GM18909 (cell line): Measurements from ENCODE around the gene FAM120A.

Experiments
- ATAC-seq: cut with Tn5 transposase; IDR thresholded peaks from one replicate; pipeline ENCODE4 v1.9.1; 2021; ENCODE audit warnings: mild to moderate bottlenecking; ENCODE audit not compliant: unreplicated experiment, poor library complexity

FAM120A gene

DNA sequence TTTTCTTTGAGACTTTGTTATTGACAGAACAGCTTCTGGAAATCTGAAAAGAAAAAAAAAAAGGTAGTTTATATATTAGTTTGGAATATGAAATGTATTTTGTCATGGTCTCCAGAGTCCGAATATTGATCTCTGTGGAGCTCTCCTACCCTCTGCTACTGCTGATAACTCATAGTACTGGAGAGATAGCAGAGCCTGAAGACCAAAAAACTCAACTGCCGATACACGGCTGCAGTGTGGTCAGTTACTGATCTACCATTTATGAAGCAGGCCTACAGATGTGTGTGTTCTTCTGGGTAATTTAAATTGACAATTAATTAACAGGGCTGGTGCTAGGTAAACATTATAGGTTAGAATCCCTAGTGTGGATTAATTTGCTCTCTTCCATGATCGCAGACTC, 3.8 kb upstream of the FAM120A start:
- no peak for ATAC-seq

DNA sequence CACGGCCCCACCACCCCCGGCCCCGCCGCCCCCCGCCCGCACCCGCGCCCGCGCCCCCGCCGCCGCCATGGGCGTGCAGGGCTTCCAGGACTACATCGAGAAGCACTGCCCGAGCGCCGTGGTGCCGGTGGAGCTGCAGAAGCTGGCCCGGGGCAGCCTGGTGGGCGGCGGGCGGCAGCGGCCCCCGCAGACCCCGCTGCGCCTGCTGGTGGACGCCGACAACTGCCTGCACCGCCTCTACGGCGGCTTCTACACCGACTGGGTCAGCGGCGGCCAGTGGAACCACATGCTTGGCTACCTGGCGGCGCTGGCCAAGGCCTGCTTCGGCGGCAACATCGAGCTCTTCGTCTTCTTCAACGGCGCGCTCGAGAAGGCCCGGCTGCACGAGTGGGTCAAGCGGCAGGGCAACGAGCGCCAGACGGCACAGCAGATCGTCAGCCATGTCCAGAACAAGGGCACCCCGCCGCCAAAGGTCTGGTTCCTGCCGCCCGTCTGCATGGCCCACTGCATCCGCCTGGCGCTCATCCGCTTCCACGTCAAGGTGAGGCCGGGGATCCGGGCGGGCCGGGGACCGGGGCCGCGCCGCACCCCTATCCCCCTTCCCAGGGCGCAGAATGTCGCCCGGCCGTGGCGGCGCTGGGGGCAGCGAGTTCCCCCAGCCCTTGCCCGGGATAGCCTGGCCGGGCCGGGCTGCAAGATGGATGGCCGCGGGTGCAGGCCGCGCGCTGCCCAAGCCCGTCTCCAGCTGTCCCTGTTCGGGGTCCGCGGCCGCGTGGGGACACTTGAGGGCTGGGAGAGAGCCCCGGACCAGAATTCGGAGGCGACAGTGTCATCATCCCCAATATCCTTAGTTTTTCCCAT, 594 bp downstream of the FAM120A start:
- ATAC-seq, result peak; percentile 21

DNA sequence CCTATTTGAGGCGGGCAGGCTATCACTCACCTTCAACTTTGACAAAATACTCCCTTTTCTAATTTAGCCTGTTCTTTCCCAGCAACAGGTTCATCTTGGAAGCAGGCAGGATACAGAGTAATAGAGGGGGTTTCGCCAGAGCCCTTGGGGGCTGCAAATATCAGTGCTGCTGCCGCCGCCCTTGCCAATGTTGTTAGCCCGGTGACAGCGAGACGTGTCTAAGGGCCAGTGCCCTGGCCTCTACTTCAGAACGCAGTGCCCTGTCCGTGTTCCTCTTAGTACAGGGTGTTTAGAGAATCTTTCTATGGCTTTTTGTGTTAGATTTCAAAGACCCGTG, 1.2 kb downstream of the FAM120A start:
- ATAC-seq, result no peak

DNA sequence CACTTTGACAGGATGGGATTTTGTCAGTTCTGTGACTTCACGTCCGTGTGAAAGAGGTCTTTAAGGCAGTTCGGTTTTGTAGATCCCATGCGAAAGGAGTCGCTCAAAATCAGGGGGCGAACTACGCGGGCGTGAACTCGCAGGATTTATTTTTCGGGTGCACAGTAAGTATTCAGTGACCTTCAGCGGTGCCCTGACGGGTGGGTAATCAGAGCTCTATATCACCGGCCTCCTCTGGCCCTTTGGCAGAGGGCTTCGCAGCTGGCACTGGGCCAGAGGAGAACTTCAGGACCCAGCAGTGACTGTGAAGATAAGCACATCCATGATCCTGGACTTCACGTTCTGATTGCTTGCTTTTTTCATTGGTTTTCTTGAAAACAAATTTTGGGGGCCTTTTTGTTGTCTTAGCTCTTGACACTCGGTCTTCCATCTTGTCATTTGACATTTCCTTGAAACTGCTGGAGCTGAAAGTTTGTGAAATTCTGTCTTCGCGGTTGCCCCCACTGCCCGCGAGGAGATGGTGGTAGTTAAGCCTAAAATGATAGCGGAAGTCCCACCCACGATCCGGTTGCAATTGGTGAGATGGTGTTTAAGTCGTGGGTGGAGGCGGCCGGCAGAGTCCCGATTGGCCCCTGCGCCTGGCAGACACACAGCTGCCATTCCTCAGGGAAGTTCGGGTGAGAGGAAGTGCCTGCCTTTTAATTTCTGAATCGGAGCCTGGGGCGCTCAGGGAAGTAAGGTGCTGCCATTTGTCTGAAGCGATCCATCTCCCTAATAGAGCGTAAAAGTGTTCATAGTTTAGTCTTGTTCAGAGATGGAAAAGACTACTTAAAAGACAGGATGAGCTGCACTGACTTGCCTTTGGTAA, 1.8 kb downstream of the FAM120A start, which contains the start of gene FAM120AOS:
TSS of gene FAM120AOS (minus strand) at position 535 of the 868 bp plus-strand sequence. CDS start 872 bp downstream, outside the sequence.
- peak; percentile 71 for ATAC-seq

DNA sequence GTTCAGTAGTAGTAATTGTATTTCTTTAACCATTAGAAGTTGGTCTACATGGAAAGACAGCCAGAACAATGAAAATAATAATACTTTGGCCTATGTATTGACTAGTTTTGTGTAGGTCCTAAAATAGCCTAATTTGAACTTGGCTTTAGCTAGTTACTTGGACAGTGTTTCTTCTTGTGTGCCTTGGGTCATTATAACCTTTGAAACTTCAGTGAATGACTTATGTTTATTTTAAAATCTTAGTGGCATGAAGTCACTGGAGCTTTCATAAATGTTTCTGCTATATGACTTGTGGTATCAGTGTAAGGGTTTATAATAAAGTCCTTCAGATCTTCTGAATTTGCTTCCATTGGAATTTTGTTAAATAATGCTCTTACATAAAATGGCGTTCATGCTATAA, 4.5 kb downstream of the FAM120A start:
- no peak for ATAC-seq

DNA sequence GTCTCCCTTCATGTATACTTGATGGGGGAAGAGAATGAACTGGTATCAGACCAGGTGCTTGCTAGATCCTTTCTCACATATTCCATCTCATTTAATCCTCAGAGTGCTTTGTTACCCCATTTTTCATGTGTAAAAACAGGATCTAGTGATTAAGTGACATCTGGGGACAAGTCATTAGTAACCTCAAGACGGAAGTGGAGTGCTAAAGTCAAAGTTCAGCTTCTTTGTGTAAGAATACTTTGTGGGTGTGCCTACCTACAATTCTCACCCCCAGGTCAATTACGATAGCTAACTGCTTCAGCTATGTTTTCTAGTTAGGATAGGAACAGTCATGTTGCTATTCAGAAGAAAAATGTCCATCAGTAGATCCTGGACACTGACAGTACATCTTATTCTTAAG, 5.0 kb downstream of the FAM120A start:
- ATAC-seq, result no peak

DNA sequence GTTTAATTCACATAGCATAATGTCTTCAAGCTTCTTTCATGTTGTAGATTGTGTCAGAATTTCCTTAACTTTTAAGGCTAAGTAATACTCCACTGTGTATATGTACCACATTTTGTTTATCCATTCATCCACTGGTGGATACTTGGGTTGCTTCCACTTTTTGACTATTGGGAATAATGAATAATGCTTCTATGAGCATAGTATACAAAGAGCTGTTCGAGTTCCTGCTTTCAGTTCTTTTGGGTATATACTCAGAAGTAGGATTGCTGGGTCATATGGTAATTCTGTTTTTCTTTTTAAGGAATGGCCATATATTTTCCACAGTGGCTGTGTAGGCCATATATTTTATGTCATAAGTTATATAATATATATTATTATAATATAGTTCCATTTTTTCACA, 5.5 kb downstream of the FAM120A start:
- no peak for ATAC-seq

DNA sequence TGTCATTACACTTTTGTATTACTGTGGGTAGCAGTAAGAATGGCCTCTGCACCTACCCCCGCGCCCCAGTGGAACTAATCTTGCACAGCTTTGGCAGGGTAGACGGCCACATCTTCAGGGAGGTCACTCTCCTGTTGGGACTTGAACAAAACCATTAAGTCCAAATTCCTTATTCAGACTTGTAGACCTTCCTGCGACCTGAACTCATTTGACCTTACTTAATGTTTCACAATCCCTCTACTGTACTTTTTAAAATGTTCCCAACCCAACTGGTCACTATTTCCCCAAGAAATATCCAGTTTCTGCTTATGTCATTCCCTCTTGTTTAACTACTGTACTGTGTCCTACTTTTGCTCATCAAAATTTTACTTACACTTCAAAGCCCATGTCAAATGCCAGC, 7.2 kb downstream of the FAM120A start:
- no peak for ATAC-seq

DNA sequence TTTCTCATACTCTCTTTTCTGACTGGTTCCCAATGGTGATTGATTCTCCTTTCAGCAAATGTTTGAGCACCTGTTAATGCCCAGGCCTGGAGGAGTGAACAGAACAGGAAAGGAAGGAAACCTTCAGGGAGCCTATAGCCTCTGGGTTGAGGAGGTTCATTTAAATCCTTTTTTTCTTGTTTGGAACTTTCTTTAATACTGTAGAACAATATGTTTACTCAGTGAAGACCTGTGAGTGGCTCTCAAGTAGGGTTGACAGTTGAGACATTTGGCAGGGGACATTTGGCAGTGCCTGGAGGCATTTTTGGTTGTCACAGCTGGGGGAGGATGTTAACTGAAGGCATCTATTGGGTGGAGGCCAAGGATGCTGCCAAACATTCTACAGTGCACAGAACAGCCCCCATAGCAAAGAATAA, 8.0 kb downstream of the FAM120A start:
- no peak for ATAC-seq

DNA sequence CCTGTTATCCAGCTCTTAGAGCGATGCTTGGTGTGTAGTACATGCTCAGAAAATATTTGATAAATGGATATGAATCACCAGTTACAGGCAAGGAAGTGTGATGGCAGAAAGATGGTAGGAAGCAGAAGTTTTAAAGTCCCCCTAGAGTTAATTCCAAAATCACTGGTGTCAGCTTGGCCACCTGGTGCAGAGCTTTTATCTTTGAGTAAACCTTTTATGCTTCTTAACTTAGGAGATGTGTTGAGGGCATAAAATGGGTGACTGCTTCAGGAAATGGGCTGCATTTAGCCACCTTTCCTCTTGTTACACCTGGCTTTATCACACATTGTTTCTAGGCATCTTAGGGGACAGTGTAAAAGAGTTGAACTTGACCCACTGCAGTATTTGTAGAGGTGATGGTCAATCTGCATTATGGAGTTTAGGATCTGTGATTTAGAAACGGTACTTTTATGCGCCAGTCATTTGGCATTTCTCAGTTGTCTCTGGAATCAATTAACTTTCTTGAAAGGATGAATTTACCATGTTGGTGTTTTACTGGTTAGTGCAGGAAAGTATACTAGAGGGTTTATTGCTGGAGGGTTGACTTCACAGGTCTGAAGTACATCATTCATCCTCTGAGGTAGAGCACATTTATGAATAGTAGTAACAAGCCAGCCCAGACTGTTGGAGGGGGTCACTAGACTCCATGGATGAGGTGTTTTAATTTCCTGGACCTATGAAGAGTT, 9.4 kb downstream of the FAM120A start:
- no peak for ATAC-seq

DNA sequence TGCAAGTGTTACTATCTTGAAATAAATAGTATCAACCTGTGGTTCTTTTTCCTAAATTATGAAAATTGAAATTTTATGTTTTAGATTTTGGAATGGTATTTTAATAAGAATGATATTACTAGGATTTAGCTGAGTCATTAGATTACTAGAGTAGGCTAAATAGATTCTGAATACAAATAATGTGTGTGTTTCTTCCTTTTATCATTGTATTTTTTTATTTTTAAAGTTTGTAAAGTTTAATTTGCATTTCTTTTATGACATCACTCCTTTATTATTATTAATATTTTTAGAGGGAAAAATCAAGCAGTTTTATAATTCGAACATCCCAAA, 9.9 kb downstream of the FAM120A start:
- ATAC-seq, result no peak

DNA sequence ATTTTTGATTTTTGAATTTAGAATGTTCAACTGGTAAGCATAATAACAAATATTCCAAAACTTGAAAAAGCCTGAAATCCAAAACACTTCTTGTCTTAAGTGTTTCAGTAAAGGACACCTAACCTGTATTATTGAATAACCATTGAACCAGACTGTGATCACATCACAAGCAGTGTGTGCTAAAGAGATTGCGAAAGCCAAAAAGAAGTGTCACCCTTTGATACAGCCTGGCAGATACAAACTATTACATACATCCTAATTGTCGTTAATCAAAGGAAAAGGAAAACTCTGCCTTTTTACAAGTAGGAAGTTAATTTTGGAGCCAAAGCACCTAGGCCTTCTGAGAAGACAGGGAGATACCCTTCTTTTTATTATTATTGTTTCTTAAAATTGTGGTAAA, 10.3 kb downstream of the FAM120A start:
- ATAC-seq, result no peak

DNA sequence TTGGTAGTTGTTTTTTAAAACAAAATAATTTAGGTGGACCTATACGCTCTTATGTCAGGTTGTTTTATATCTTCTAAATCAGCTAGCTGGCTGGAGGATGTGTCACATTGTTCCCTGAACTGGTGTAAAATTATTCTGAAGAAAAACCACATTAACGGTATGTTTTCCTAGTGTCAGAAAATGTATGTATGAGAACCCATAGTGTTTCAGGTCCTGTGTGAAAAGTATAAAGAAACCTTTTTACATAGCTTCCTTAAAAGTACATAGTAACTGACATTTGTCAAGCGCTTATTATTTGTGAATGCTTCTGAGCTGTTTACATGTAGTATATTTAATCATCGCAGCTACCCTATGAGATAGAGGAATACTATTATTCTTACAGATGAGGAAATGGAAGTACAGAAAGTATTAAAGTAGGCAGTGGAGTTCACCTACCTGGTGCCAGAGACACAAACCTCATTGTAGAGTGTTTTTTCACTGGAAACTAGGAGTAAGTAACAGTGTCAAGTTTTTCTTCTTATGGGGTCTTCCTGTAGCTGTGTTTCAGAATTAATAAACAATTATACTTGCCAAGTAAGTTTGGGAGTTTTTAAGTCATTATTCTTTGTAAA, 12.3 kb downstream of the FAM120A start:
- no peak for ATAC-seq

DNA sequence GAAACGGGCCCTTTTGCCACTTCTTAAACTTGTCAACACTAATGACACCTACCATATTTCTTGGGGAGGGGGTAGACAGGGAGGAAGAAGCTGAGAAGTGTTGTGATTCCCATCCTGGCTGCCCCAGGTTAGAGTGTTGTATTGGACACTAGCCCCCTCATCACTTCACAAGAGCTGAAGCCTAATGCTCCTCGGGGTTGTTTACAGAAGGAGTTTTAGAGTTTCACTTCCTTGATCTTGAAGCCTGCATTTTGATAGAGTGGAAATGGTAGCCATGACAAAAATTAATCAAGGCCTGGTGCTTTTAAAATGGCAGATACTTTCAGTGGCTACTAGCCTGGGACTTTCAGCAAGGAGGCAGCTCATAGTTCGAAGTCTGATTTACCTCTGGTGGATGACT, 12.9 kb downstream of the FAM120A start:
- ATAC-seq, result no peak

DNA sequence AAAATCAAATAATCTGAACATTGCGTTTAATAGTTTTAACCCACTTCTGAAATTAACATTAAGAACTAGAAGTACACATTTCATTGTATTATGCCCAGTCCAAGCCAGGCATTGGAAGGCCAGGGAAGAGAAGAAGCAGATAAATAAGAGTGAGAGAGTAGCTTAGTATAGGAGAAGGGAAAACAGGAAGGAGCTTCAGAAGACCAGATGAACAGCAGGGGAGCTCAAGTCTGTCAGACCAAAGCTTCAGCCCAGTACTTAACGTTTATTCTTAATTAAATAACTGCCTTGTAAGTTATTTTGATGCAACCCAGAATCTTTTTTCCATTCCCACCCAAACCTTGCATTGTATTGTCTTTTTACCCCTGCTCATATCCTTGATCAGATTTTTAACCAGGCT, 13.4 kb downstream of the FAM120A start:
- no peak for ATAC-seq

DNA sequence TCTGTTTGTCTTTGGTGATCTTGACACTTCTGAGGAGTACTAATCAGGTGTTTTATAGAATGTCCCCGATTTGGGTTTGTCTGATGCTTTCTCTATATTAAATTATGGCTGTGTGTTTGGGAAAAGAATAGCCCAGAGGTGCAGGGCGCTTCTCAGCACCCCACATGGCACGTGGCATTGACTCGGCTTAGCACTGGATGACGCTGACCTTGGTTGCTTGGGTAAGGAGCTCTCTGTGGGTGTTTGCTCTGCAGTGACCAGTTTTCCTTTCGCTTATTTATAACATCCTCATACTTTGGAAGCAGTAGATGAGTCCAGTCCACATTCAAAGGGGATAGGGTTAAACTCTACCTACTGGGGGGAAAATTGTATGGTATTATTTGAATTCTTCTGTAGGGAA, 14.4 kb downstream of the FAM120A start:
- no peak for ATAC-seq

DNA sequence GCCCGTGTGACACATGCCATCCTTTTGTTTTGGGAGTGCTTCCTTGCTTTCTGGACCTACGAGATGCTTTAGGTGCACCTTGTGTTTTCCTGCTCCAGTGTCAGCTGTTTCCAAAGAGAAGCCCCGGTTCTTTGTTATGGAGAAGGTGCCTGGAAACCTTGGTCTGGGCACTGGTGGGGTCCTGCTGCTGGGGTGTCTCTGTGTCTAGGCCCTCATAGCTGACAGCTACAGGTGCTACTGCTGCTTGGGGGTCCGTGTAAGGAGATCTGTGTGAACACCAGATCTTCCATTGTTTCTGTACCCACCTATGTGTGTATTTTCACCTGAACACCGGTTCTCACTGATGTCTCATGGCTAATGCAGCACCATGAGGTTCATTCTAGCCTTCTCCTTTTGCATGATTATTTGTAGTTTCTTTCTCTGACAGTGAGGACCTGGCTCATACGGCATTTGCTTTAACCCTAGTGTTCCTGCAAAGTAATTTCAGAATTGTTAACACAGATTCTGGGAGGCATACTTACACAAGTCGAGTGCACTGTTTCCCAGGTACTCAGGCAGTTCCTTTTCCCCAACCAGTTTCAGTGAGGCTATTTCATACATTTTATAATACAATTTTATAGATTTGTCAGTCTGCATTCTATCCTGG, 15.1 kb downstream of the FAM120A start:
- ATAC-seq, result no peak

DNA sequence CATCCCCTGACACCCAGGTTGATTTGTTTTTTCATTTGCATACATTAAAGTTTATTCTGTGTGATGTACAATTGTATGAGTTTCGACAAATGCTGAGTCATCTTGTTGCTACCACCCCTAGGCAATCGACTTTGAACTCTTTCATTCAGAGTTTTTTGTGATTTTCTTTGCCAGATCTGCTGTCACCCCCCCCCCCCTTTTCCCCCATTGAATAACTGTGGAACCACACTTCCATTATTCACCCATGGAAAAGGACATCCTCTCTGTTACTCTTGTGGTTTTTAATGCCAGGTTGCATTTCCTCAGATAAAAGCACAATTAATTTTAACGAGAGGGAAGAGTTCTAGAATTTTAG, 15.6 kb downstream of the FAM120A start:
- ATAC-seq, result no peak

DNA sequence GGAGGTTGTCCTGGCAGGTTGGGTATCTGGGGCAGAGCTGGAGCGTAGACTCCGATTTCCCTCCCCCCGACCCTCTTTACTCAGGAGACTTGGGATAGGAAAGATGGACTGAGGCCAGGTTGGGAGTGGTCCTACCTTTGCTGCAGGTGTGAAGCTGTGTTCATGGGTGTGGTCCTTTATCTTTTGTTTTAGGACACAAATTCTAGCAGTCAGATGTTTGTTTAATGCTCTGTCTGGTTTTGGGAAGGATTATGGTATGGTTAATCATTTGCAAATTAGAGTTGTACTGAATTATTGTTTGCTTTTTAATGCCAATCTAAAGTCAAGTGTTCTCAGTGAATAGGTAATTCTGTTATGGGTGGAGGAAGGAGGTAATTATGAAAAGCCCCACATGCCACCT, 16.0 kb downstream of the FAM120A start:
- no peak for ATAC-seq

DNA sequence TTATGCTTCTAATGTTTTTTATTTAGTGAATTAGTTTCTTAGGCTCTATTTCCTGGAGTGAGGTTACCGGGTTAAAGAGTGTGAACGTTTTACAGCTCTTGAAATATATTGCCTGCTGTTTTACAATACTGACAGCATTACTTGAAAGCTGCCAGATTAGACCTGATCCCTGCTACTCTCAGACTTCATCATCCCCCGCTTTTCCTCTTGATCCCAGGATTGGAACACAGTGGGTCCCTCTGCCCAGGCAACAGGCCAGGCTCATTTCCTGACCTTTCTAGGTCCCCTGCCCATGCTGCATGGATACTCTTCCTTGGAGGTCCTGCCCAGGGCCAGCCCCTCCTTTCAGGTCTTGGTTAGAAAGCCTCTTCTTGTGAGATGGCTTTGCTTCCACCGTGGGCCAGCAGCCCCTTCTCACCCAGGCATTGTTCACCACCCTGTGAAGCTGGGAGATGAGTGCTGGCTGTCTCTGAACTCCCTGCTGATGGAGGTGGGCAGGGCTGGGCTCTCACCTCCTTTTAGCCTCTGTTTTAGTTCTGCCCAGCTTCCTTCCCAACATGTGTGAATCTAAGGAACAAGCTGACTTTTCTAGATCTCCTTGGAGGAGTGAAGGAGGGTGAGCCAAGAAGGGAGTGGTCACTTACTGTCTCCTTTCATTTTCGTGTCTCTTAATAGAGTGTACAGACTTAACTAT, 17.4 kb downstream of the FAM120A start:
- no peak for ATAC-seq
